ENCODE data around the gene TJP1.
"Not testable (repeated sequence)": the region's sequence is repeated elsewhere in the genome, so short reads cannot be mapped to it uniquely, and the experiment has no call there.

TJP1 gene

DNA sequence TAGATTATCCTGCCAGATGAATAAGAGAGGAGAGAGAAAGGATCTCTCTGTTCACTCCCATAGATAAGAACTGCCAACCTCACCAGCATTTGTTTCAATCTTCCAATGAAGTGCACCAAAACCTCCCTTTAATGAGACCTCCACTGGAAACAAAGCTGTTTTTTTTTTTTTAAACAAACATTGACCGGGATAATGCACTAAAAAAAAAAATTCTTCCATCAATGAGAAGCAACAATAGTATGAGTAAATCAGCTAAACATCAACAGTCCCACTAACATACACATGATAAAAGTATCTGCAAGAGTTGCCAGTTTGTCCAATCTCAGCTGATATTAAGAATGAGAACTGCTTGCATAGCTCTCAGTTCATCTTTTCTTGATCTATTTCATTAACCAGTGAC lies 19.9 kb downstream of the TJP1 start:
- DNase-seq (no peak), ATAC-seq (replicated peaks) (no peak)
- Mint-ChIP-seq H3K4me3 (no peak overlapping the region), H3K27me3 (peaks cover 11 to 28% of the 10 kb centered on the region in 2 donors), H3K9me3 (peaks cover 2 to 10% of the 10 kb centered on the region in 2 donors), H3K36me3 (ENCODE audit: insufficient read depth) (no peaks in the 10 kb centered on the region), H3K27ac (no peak overlapping the region), H3K4me1 (ENCODE audit: low read depth in 2 of 2) (no peaks in the 10 kb centered on the region)

DNA sequence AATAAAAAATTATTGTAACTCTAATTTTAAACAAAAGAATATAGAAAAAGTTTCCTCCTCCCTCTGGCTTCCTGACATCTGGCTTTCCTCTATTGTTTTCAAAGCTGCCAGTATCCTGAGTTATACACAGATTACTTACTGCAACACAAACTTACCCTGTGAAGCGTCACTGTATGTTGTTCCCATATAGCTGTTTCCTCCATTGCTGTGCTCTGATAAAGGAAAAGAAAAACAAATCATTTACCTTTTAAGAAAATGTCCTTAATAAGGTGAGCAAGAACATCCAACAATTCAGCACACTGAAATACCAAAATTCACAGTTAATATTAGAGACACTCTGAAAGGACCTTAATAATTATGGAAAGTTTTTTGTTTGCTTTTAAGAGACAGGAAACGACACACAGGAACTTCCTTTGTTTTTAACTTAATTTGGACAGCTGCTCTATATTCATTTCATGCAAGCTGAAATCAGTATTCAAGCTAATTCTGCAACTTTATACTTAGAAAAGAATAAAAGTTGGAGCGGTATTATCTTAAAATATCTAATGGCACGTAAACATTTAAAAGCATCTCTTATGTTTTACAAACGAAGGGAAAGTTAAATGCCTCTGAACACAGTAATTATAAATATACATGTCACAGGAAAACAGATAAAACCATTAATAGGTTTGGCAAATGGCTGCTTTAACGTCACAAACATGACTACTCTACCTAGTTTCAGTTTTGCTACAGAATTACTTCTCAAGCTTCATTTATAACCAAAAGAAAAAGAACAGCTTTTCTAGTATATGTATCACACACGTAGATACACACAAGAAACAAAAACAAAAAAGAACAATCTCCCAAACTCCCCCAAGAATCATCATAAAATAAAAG lies 21.5 kb downstream of the TJP1 start:
- Mint-ChIP-seq H3K27ac (no peak overlapping the region), H3K36me3 (ENCODE audit: insufficient read depth) (no peaks in the 10 kb centered on the region), H3K4me3 (no peak overlapping the region), H3K27me3 (peaks cover 15 to 20% of the 10 kb centered on the region in 2 donors), H3K4me1 (ENCODE audit: low read depth in 2 of 2) (no peaks in the 10 kb centered on the region), H3K9me3 (peaks cover 6 to 10% of the 10 kb centered on the region in 2 donors)
- DNase-seq (no peak), ATAC-seq (replicated peaks) (no peak)

DNA sequence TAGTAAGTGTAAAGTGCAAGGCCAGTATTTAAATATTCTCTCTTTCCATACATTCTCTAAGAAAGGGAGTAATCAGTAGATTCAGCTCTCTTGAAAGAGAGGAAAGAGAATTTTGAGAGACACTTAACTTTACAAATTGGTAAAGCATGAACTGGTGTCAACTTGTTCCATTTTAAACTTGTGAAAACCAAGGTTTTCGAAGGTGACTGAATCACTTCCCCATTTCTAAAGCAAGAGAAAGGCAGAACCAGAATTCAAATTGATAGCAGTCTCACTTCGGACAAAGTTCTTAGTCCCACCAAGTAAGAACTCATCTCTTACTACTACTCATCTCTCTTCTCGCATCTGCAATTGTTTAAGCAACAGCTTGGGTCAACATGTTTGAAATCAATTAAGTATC lies 22.4 kb downstream of the TJP1 start:
- Mint-ChIP-seq H3K4me3 (no peak overlapping the region), H3K4me1 (ENCODE audit: low read depth in 2 of 2) (no peaks in the 10 kb centered on the region), H3K36me3 (ENCODE audit: insufficient read depth) (no peaks in the 10 kb centered on the region), H3K27me3 (peaks cover 13 to 23% of the 10 kb centered on the region in 2 donors), H3K27ac (no peak overlapping the region), H3K9me3 (peaks cover 1 to 7% of the 10 kb centered on the region in 2 donors)
- ATAC-seq (replicated peaks): no peak
- DNase-seq: no peak

DNA sequence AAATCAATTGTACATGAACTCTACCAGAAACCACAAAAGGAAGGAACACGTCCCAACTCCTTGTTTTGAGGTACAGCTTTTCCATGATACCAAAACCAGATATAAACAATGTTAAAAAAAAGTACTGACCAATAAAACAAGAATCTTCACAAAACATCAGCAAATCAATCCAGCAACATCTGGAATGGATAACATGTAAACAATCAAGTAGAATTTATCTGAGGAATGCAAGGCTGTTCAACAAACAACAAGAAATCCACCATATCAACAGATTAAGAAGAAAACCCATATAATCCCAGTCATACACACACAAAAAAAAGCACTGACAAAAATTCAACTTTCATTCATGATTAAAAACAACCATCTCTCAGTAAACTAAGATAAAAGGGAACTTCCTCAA lies 26.7 kb downstream of the TJP1 start:
- peaks cover 6 to 24% of the 10 kb centered on the region in 2 donors for H3K27me3 Mint-ChIP-seq
- peaks cover 0 to 5% of the 10 kb centered on the region in 2 donors for H3K9me3 Mint-ChIP-seq
- no peaks in the 10 kb centered on the region for H3K36me3 Mint-ChIP-seq (ENCODE audit: insufficient read depth)
- no peak for DNase-seq
- H3K4me1 Mint-ChIP-seq (ENCODE audit: low read depth in 2 of 2): no peaks in the 10 kb centered on the region
- ATAC-seq (replicated peaks): no peak
- H3K27ac Mint-ChIP-seq: no peak overlapping the region
- H3K4me3 Mint-ChIP-seq: no peak overlapping the region

DNA sequence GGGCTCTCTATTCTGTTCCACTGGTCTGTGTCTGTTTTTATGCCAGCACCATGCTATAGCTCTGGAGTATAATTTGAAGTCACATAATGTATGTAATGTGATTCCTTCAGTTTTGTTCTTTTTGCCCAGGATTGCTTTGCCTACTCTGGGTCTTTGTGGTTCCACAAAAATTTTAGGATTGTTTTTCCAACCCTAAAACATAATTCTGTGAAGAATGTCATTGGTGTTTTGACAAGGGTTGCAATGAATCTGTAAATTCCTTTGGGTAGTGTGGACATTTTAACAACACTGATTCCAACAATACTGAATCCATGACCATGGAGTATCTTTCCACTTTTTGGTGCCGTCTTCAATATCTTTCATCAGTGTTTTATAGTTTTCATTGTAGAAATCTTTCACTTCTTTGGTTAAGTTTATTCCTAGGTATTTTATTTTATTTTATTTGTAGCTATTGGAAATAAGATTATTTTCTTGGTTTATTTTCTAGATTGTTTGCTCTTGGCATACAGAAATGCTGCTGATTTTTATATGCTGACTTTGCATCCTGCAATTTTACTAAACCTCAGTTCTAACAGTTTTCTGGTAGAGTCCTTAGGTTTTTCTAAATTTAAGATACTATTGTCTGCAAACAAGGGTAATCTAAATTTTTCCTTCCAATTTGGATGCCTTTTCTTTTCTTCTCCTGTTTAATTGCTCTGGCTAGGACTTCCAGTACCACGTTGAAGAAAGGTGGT lies 29.7 kb downstream of the TJP1 start:
- Mint-ChIP-seq H3K9me3 (peaks cover 0 to 5% of the 10 kb centered on the region in 2 donors), H3K4me1 (ENCODE audit: low read depth in 2 of 2) (no peaks in the 10 kb centered on the region), H3K27me3 (peaks cover 6 to 24% of the 10 kb centered on the region in 2 donors), H3K27ac (no peak overlapping the region), H3K4me3 (no peak overlapping the region), H3K36me3 (ENCODE audit: insufficient read depth) (no peaks in the 10 kb centered on the region)
- DNase-seq (no peak), ATAC-seq (replicated peaks) (no peak)

DNA sequence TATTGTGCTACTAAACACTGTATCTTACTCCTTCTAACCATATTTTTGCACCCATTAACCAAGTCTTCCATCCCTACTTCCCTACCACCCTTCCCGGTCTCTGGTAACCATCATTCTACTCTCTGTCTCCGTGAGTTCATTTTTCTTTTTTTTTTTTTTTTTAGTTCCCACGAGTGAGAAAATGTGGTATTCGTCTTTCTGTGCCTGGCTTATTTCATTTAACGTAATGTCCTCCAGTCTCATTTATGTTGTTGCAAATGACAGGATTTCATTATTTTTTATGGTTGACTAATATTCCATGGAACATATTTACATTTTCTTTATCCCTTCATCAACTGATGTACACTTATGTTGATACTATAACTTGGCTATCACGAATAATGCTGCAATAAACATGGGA lies 31.7 kb downstream of the TJP1 start:
- ATAC-seq (replicated peaks) (no peak), DNase-seq (no peak)
- H3K27me3 Mint-ChIP-seq: peaks cover under 1 to 18% of the 10 kb centered on the region in 2 donors
- no peaks in the 10 kb centered on the region for H3K36me3 Mint-ChIP-seq (ENCODE audit: insufficient read depth)
- H3K9me3 Mint-ChIP-seq: peaks cover 0 to under 1% of the 10 kb centered on the region in 2 donors
- no peak overlapping the region for H3K27ac Mint-ChIP-seq
- H3K4me1 Mint-ChIP-seq (ENCODE audit: low read depth in 2 of 2): no peaks in the 10 kb centered on the region
- no peak overlapping the region for H3K4me3 Mint-ChIP-seq

DNA sequence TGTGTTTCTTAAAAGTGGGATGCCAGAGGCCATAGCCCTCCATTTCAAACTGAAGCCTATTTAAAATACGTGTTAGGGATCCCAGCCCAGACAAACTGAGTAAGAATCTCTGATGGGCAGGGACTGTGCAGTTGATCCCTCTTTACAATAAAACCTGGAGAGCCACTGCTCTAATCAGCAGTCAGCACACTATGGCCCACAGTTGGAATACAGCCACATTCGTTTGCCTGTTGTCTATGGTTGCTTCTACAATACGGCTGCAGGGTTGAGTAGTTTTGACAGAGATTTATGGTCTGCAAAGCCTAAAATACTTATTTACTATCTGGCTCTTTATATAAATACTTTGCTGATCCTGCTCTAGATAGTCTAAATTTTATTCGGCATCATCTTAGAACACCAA lies 32.4 kb downstream of the TJP1 start:
- Mint-ChIP-seq H3K27me3 (peaks cover 0 to 16% of the 10 kb centered on the region in 2 donors), H3K4me3 (no peak overlapping the region), H3K4me1 (ENCODE audit: low read depth in 2 of 2) (no peaks in the 10 kb centered on the region), H3K36me3 (ENCODE audit: insufficient read depth) (no peaks in the 10 kb centered on the region), H3K9me3 (no peaks in the 10 kb centered on the region), H3K27ac (no peak overlapping the region)
- ATAC-seq (replicated peaks) (no peak), DNase-seq (no peak)

DNA sequence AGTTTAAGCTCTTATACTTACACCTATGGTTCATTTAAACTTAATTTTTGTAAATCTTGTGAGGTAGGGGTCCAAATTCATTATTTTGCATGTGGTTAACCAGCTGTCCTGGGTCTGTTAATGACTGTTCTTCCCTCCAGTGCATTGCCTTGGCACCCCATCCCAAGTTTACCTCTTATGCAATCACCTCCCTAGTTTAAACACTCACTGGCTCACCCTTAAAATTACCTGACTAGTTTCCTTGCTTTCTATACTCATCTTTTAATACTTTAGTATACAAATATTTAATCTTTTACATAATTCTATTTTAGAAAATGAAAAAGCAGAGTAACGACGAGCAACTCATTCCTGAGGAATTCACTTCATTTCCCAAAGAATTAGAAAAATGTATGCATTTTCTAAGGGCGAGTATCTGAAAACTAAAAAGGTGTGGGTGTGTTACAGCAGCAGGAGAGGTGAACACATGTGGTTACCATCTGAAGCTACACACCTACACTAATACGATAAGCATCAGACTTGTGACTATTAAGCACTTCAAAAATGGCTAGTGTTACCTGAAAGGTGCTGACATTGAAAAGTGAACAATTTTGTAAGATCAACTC lies 33.7 kb downstream of the TJP1 start:
- Mint-ChIP-seq H3K27ac (no peak overlapping the region), H3K4me3 (no peak overlapping the region), H3K4me1 (ENCODE audit: low read depth in 2 of 2) (no peaks in the 10 kb centered on the region), H3K36me3 (ENCODE audit: insufficient read depth) (no peaks in the 10 kb centered on the region), H3K9me3 (no peaks in the 10 kb centered on the region), H3K27me3 (peaks cover 0 to 7% of the 10 kb centered on the region in 2 donors)
- no peak for DNase-seq
- no peak for ATAC-seq (replicated peaks)

DNA sequence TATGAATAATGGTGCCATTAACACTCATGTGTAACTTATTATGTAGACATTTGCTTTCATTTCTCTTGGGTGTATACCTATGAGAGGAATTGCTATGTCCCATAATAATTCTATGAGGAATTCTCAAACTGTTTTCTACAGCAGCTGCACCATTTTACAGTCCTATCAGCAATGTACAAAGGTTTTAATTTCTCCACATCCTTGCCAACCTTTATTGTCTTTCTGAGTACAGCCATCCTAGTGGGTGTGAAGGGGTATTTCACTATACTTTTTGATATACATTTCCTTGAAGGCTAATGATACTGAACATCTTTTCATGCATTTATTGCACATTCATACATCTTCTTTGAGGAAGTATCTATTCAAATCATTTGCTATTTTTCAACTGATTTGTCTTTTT lies 34.5 kb downstream of the TJP1 start:
- Mint-ChIP-seq H3K27me3 (no peaks in the 10 kb centered on the region), H3K27ac (no peak overlapping the region), H3K9me3 (no peaks in the 10 kb centered on the region), H3K36me3 (ENCODE audit: insufficient read depth) (no peaks in the 10 kb centered on the region), H3K4me1 (ENCODE audit: low read depth in 2 of 2) (no peaks in the 10 kb centered on the region), H3K4me3 (no peak overlapping the region)
- ATAC-seq (replicated peaks) (no peak), DNase-seq (no peak)

DNA sequence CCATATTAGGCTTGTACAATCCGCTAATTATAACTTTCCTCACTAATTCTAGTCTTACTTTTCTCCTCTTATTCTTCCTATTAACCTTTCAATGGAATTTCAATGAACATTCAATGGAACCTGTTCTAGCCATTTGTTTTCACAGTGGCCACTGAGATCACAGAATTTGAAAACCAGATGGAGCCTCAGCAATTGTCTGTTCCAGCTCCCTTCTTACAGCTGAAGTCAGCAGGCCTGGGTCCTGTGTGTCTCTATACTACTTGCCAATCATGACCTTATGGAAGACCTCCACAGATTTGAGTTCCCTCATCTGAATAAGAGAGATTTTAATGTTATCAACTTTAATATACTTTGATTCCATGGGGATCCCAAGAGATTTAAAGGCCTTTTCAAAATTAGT lies 36.6 kb downstream of the TJP1 start:
- no peaks in the 10 kb centered on the region for H3K27me3 Mint-ChIP-seq
- no peak for ATAC-seq (replicated peaks)
- no peaks in the 10 kb centered on the region for H3K4me1 Mint-ChIP-seq (ENCODE audit: low read depth in 2 of 2)
- H3K4me3 Mint-ChIP-seq: no peak overlapping the region
- H3K36me3 Mint-ChIP-seq (ENCODE audit: insufficient read depth): no peaks in the 10 kb centered on the region
- no peak for DNase-seq
- no peak overlapping the region for H3K27ac Mint-ChIP-seq
- peaks cover 3 to 5% of the 10 kb centered on the region in 2 donors for H3K9me3 Mint-ChIP-seq

DNA sequence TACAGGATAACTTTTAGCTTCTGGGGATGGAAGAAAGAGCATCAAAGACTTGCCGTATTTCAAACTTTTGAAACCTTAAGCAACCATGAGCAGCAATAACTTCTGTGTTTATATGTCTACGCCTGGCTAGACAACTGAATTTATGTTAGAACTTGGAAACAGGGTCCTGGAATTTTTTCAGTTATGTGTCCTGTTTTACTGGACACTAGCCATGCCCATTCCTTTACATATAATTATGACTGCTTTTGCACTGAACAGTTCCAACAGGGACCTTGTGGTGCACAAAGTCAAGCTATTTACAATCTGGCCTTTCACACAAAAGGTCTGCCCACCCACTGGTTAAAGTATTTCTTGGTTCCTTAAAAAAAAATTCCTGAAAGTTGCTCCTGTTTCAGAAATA lies 37.1 kb downstream of the TJP1 start:
- no peak overlapping the region for H3K4me3 Mint-ChIP-seq
- peaks cover 3 to 10% of the 10 kb centered on the region in 2 donors for H3K9me3 Mint-ChIP-seq
- H3K27ac Mint-ChIP-seq: no peak overlapping the region
- no peaks in the 10 kb centered on the region for H3K36me3 Mint-ChIP-seq (ENCODE audit: insufficient read depth)
- ATAC-seq (replicated peaks) (no peak), DNase-seq (no peak)
- H3K27me3 Mint-ChIP-seq: peaks cover 0 to 4% of the 10 kb centered on the region in 2 donors
- H3K4me1 Mint-ChIP-seq (ENCODE audit: low read depth in 2 of 2): no peaks in the 10 kb centered on the region

DNA sequence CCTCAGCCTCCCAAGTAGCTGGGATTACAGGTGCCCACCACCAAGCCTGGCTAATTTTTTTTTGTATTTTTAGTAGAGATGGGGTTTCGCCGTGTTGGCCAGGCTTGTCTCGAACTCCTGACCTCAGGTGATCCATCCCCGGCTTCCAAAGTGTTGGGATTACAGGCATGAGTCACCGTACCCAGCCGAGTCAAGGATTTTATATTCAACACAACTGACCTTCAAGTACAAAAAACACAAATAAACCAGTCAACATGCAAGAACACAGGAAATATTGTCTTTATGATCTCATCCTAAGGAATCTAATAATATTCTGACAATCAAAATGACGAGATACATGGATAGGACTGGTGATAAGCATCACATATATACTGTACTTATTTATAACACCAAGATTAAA lies 37.9 kb downstream of the TJP1 start:
- Mint-ChIP-seq H3K27ac (no peak overlapping the region), H3K4me3 (no peak overlapping the region), H3K4me1 (ENCODE audit: low read depth in 2 of 2) (no peaks in the 10 kb centered on the region), H3K27me3 (peaks cover 0 to 10% of the 10 kb centered on the region in 2 donors), H3K9me3 (peaks cover 3 to 10% of the 10 kb centered on the region in 2 donors), H3K36me3 (ENCODE audit: insufficient read depth) (no peaks in the 10 kb centered on the region)
- DNase-seq (no peak), ATAC-seq (replicated peaks) (no peak)

DNA sequence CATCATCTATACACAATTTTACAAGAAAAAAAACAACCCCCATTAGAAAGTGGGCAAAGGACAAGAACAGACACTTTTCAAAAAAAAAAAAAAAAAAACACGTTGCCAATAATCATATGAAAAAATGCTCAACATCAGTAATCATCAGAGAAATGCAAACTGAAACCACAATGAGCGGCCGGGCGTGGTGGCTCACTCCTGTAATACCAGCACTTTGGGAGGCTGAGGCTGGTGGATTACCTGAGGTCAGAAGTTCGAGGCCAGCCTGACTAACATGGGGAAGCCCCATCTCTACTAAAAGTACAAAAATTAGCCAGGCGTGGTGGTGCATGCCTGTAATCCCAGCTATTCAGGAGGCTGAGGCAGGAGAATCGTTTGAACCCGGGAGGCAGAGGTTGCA lies 39.5 kb downstream of the TJP1 start:
- not testable (repeated sequence) for ATAC-seq (replicated peaks); H3K4me1 Mint-ChIP-seq (ENCODE audit: low read depth in 2 of 2); H3K36me3 Mint-ChIP-seq (ENCODE audit: insufficient read depth); H3K4me3 Mint-ChIP-seq; H3K27ac Mint-ChIP-seq; DNase-seq
- H3K9me3 Mint-ChIP-seq: peaks cover 3 to 18% of the 10 kb centered on the region in 2 donors
- H3K27me3 Mint-ChIP-seq: peaks cover 0 to 19% of the 10 kb centered on the region in 2 donors

Data from effector memory CD8-positive, alpha-beta T cell (primary cell).